Tibial artery (tissue), 4 donors: ENCODE data around the gene NUMBL.
"Not testable (repeated sequence)": the region's sequence is repeated elsewhere in the genome, so short reads cannot be mapped to it uniquely, and the experiment has no call there.

Experiments
- DNase-seq, 2 donors: peaks; one replicate each; pipeline ENCODE4 v3.0.0-alpha.2; 2019
- H3K27ac ChIP-seq, 2 donors: fragments of 200-600 bp; sonication (generic) in 1 of 2; 1 replicate in 1 of 2; 2 replicates in 1 of 2; pipeline ENCODE4 v1.5.1; 2018 to 2019; ENCODE audit warnings: mild to moderate bottlenecking in 1 of 2
- H3K27me3 ChIP-seq, 2 donors: fragments of 200-600 bp; sonication (generic) in 1 of 2; one replicate each; pipeline versions ENCODE4 v1.5.1 to v1.6.0; 2016 to 2019
- H3K36me3 ChIP-seq, 3 donors: fragments of 200-600 bp; sonication (generic) in 2 of 3; one replicate each; pipeline ENCODE4 v1.5.1; 2016 to 2019; ENCODE audit warnings: mild to moderate bottlenecking in 2 of 3
- H3K4me1 ChIP-seq, 4 donors: fragments of 200-600 bp; sonication (generic) in 2 of 4; 1 replicate in 3 of 4; 2 replicates in 1 of 4; pipeline ENCODE4 v1.5.1; 2016 to 2019
- H3K4me3 ChIP-seq, 2 donors: fragments of 200-600 bp; sonication (generic) in 1 of 2; 1 replicate in 1 of 2; 2 replicates in 1 of 2; pipeline ENCODE4 v1.5.1; 2018 to 2019; ENCODE audit warnings: mild to moderate bottlenecking in 2 of 2
- H3K9me3 ChIP-seq, 3 donors: fragments of 200-600 bp; sonication (generic) in 1 of 3; one replicate each; pipeline ENCODE4 v1.5.1; 2016 to 2019
- intact Hi-C: fragments of 100-400 bp; cut with DNase I; formaldehyde crosslinking; loops from one replicate; pipeline ENCODE4 v1.15.0; 2023; ENCODE audit warnings: low total_unique reads
- TF ChIP-seq, protein P1 (sequence below), 2 experiments: fragments of 200-600 bp in 1 of 2; fragments of 450-650 bp in 1 of 2; IDR thresholded peaks; one replicate each; pipeline ENCODE4 v1.5.1; 2017 to 2019; ENCODE audit warnings: antibody characterized with exemption in 2 of 2, mild to moderate bottlenecking in 1 of 2, moderate library complexity in 1 of 2

NUMBL gene

DNA sequence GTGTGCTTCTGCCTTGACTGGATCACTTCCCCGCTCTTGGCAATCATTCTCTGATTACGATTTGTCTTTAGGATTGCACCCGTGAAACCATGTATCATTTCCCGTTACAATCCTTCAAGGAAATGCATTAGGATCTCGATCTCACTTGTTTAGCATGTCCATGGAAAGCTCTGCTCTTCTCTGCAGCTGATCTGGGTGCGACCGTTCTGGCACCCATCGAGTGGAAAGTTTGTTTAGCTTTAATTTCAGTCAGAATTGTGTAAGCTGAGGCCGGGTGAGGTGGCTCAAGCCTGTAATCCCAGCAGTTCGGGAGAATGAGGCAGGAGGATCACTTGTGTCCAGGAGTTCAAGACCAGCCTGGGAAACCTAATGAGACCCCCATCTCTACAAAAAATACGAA, 30.9 kb downstream of the NUMBL start:
- intact Hi-C loops: no loop called here
- Histone ChIP-seq H3K4me3 (no peak overlapping the region), H3K27ac (no peak overlapping the region), H3K36me3 (no peaks in the 10 kb centered on the region), H3K27me3 (no peaks in the 10 kb centered on the region), H3K9me3 (no peaks in the 10 kb centered on the region), H3K4me1 (peaks cover 0 to 14% (median 13%) of the 10 kb centered on the region in 4 donors)
- DNase-seq: peak in 1 of 2 donors; percentile 63
- TF ChIP-seq, protein P1, sequence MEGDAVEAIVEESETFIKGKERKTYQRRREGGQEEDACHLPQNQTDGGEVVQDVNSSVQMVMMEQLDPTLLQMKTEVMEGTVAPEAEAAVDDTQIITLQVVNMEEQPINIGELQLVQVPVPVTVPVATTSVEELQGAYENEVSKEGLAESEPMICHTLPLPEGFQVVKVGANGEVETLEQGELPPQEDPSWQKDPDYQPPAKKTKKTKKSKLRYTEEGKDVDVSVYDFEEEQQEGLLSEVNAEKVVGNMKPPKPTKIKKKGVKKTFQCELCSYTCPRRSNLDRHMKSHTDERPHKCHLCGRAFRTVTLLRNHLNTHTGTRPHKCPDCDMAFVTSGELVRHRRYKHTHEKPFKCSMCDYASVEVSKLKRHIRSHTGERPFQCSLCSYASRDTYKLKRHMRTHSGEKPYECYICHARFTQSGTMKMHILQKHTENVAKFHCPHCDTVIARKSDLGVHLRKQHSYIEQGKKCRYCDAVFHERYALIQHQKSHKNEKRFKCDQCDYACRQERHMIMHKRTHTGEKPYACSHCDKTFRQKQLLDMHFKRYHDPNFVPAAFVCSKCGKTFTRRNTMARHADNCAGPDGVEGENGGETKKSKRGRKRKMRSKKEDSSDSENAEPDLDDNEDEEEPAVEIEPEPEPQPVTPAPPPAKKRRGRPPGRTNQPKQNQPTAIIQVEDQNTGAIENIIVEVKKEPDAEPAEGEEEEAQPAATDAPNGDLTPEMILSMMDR (IDR thresholded peaks at IDR 0.05): no peak

DNA sequence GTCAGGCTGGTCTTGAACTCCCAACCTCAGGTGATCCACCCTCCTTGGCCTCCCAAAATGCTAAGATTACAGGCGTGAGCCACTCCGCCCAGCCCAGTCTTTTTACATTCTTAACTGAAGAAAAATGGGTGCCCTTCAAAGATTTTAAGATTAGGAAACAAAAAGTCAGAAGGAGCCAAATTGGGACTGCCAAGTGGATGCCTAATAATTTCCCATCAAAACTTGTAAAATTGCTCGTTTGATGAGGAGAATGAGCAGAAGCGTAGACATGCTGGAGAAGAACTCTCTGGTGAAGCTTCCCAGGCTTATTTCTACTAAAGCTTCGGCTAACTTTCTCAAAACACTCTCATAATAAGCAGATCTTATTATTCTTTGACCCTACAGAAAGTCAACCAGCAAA, 31.3 kb downstream of the NUMBL start:
- TF ChIP-seq, protein P1 (IDR thresholded peaks at IDR 0.05): no peak
- no peak for DNase-seq
- no peaks in the 10 kb centered on the region for H3K9me3 ChIP-seq
- peaks cover 0 to 14% (median 12%) of the 10 kb centered on the region in 4 donors for H3K4me1 ChIP-seq
- intact Hi-C loops: no loop called here
- no peaks in the 10 kb centered on the region for H3K36me3 ChIP-seq
- no peak overlapping the region for H3K4me3 ChIP-seq
- peak overlapping the region in 1 of 2 donors; percentile 27 for H3K27ac ChIP-seq
- H3K27me3 ChIP-seq: no peaks in the 10 kb centered on the region

DNA sequence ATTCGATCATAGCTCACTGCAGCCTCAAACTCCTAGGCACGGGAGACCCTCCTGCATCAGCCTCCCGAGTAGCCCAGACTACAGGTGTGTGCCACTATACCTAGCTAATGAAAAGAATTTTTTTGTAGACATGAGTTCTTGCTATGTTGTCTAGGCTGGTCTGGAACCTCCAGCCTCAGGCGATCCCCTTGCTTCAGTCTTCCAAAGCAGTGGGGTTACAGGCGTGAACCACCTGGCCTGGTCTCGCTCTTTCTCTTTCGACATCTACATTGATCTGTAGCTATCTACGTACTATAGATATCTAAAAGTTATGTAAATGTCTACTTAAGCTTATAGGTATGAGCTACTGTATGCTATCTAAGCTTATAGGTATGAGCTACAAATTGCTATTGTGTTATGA, 32.4 kb downstream of the NUMBL start:
- TF ChIP-seq, protein P1 (IDR thresholded peaks at IDR 0.05): no peak
- intact Hi-C loops: no loop called here
- no peak for DNase-seq

DNA sequence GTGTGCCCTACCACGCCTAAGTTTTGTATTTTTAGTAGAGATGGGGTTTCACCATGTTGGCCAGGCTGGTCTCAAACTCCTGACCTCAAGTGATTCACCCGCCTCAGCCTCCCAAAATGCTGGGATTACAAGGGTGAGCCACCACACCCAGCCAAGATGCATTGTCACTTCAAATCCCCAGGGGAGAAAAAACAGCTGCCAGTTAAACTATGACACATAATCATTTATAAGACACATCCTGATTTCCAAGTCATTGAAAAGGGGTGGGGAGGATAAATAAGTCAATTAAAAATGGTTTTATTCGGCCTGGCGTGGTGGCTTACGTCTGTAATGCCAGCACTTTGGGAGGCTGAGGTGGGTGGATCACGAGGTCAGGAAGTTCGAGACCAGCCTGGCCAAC, 34.8 kb downstream of the NUMBL start:
- H3K27me3 ChIP-seq, DNase-seq, H3K36me3 ChIP-seq, H3K4me3 ChIP-seq, H3K27ac ChIP-seq, intact Hi-C loops, H3K9me3 ChIP-seq: not testable (repeated sequence)
- H3K4me1 ChIP-seq: peaks cover 0 to 20% (median 16%) of the 10 kb centered on the region in 4 donors

More for the DNA sequence above, 32.4 kb downstream of the NUMBL start:
- Histone ChIP-seq H3K4me1 (peaks cover 0 to 6% (median 2%) of the 10 kb centered on the region in 4 donors), H3K36me3 (no peaks in the 10 kb centered on the region), H3K27me3 (no peaks in the 10 kb centered on the region), H3K27ac (no peak overlapping the region), H3K9me3 (no peaks in the 10 kb centered on the region), H3K4me3 (no peak overlapping the region)

DNA sequence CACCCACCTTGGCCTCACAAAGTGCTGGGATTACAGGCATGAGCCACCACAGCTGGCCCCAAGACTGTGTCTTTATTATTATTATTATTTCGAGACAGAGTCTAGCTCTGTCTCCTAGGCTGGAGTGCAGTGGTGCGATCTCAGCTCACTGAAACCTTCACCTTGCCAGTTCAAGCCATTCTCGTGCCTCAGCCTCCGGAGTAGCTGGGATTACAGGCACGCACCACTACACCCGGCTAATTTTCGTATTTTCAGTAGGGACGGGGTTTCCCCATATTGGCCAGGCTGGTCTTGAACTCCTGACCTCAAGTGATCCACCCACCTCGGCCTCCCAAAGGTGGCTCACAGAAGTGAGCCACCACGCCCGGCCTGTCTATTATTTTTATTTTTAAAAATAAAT, 38.1 kb downstream of the NUMBL start:
- intact Hi-C loops, DNase-seq, H3K27me3 ChIP-seq, H3K9me3 ChIP-seq, H3K36me3 ChIP-seq, H3K4me3 ChIP-seq: not testable (repeated sequence)
- Histone ChIP-seq H3K27ac (peak overlapping the region; percentile 68 to 72), H3K4me1 (peaks cover 5 to 28% (median 22%) of the 10 kb centered on the region in 4 donors)

DNA sequence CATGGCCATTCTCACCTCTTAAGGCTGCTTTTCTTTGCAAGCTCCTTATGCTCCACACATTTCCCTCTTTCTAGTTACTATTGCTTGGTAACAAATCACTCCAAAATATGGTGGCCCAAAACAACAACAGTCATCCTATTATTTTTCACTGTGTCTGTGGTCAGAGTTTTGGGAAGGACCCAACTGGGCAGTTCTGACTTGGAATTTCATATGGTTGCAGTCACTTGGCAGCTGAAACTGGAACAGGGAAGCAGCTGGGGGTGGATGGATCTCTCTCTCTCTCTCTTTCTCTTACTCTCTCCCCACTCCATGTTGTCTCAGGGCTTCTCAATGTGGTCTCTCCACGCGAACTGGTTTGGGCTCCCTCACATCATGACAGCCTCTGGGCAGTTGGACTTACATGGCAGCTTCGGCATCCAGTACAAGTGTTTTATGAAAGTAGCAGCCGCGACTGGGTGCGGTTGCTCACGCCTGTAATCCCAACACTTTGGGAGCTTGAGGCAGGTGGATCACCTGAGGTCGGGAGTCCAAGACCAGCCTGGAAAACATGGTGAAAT, 39.6 kb downstream of the NUMBL start:
- Histone ChIP-seq H3K27ac (peak overlapping the region; percentile 68 to 72), H3K36me3 (no peaks in the 10 kb centered on the region), H3K4me1 (peaks cover 5 to 38% (median 29%) of the 10 kb centered on the region in 4 donors), H3K9me3 (no peaks in the 10 kb centered on the region), H3K27me3 (no peaks in the 10 kb centered on the region), H3K4me3 (no peak overlapping the region)
- peak; percentile 80 to 85 for DNase-seq
- intact Hi-C loops: no loop called here
- TF ChIP-seq, protein P1 (IDR thresholded peaks at IDR 0.05): no peak

DNA sequence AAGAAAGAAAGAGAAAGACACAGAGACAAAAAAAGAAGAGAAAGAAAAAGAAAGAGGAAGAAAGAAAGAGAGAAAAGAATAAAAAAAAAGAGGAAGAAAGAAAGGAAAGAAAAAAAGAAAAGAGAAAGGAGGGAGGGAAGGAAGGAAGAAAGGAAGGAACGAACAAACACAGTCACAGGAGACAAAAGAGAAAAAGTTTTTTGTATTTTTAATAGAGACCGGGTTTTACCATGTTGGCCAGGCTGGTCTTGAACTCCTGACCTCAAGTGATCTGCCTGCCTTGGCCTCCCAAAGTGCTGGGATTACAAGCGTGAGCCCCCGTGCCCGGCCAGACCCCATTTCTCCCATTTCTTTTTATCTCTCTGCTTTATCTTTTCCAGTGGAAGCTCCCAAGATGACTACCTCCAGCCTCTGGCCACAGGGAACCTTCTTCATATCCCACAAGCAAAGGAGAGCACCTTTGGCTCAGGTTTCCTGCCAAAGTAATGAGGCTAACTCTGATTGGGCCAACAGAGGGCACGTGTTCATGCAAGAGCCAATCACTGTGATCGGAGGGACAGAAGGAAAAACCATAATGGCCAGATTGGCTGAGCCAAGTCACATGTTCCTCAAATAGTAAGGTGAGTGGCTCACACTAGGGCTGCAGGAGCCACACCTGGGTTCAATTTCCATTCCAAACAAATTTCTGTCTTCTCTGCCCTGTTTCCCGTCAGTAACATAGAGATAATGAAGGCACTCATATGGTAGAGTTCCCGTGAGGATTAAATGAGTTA, 40.4 kb downstream of the NUMBL start:
- H3K9me3 ChIP-seq, DNase-seq, intact Hi-C loops, H3K4me3 ChIP-seq, H3K27me3 ChIP-seq, H3K36me3 ChIP-seq: not testable (repeated sequence)
- Histone ChIP-seq H3K4me1 (peaks cover 5 to 42% (median 32%) of the 10 kb centered on the region in 4 donors), H3K27ac (peak overlapping the region; percentile 68 to 72)
